K562 (cell line): ENCODE results near the gene PLCG2. TPM values are rescaled to one million over a fixed set of nuclear protein-coding genes. Genes with fewer than 3 reads are reported as not detected.
A peak's percentile ranks its signal among the peaks of the same experiment; 100 is the strongest.

Experiments used
- ARID1B ChIP-seq: fragments of 450-650 bp; IDR thresholded peaks from 2 replicates; pipeline ENCODE4 v1.6.1; 2016; ENCODE audit warnings: antibody characterized with exemption, mild to moderate bottlenecking, inconsistent platforms
- EGR1 ChIP-seq: fragments of 450-650 bp; conservative IDR thresholded peaks from 2 replicates; pipeline ENCODE4 v1.6.1; 2017; ENCODE audit warnings: mild to moderate bottlenecking
- HDAC1 ChIP-seq, 2 experiments: fragments of 450-650 bp; IDR thresholded peaks; 2 replicates each; pipeline ENCODE4 v1.6.1; 2016 to 2017; ENCODE audit warnings: inconsistent platforms in 1 of 2, mild to moderate bottlenecking in 1 of 2, moderate library complexity in 1 of 2
- HMG20B ChIP-seq: fragments of 250-450 bp; sonication (Bioruptor Pico); IDR thresholded peaks from 2 replicates; pipeline ENCODE4 v1.5.0; 2021; ENCODE audit warnings: mild to moderate bottlenecking
- KDM1A ChIP-seq, 2 experiments: fragments of 450-650 bp; IDR thresholded peaks; 2 replicates each; pipeline ENCODE4 v1.6.1; 2016; ENCODE audit warnings: mild to moderate bottlenecking in 2 of 2
- MAFG ChIP-seq: fragments of 450-650 bp; conservative IDR thresholded peaks from 2 replicates; pipeline ENCODE4 v1.6.1; 2016; ENCODE audit warnings: missing genetic modification characterization, missing compliant biosample characterization
- MYBL2 ChIP-seq, 2 experiments: fragments of 450-650 bp in 1 of 2; sonication (generic) in 1 of 2; formaldehyde crosslinking in 1 of 2; IDR thresholded peaks; 2 replicates each; pipeline versions ENCODE4 v1.6.1 to v1.8.1; 2017 to 2022; ENCODE audit warnings: borderline replicate concordance in 1 of 2, inconsistent platforms in 1 of 2, low read depth in 1 of 2, mild to moderate bottlenecking in 1 of 2, missing genetic modification reagents in 1 of 2, moderate library complexity in 1 of 2
- NFE2 ChIP-seq: IDR thresholded peaks from 2 replicates; pipeline ENCODE4 v1.6.1; 2014; ENCODE audit warnings: antibody characterized with exemption, low read depth
- NR2C1 ChIP-seq, 2 experiments: fragments of 450-650 bp; IDR thresholded peaks; 2 replicates each; pipeline ENCODE4 v1.6.1; 2017; ENCODE audit warnings: mild to moderate bottlenecking in 2 of 2, antibody characterized with exemption in 1 of 2, inconsistent platforms in 1 of 2, missing compliant biosample characterization in 1 of 2, missing genetic modification characterization in 1 of 2
- NR2C2 ChIP-seq, 2 experiments: fragments of 200-800 bp in 1 of 2; sonication (Bioruptor generic) in 1 of 2; sonication (generic) in 1 of 2; formaldehyde crosslinking in 1 of 2; IDR thresholded peaks; 2 replicates each; pipeline versions ENCODE4 v1.6.1 to v1.8.0; 2016 to 2022; ENCODE audit warnings: mild to moderate bottlenecking in 1 of 2, missing compliant biosample characterization in 1 of 2, missing genetic modification characterization in 1 of 2, missing genetic modification reagents in 1 of 2
- PTBP1 ChIP-seq: fragments of 200-400 bp; formaldehyde crosslinking; IDR thresholded peaks from 2 replicates; pipeline ENCODE4 v1.6.1; 2017; ENCODE audit warnings: low read depth, low read length
- RAD51 ChIP-seq: fragments of 450-650 bp; IDR thresholded peaks from 2 replicates; pipeline ENCODE4 v1.7.1; 2016; ENCODE audit warnings: low read depth, mild to moderate bottlenecking, borderline replicate concordance
- RFX5 ChIP-seq: IDR thresholded peaks from 2 replicates; pipeline ENCODE4 v1.6.1; 2011; ENCODE audit warnings: low read depth, mild to moderate bottlenecking, improper control_type of control experiment, low read length
- TRIM28 ChIP-seq: fragments of 450-650 bp; IDR thresholded peaks from 2 replicates; pipeline ENCODE4 v1.6.1; 2017
- ZNF253 ChIP-seq: fragments of 250-450 bp; sonication (Bioruptor Pico); conservative IDR thresholded peaks from 2 replicates; pipeline ENCODE4 v1.6.1; 2021; ENCODE audit warnings: mild to moderate bottlenecking
- ZNF316 ChIP-seq: fragments of 450-650 bp; IDR thresholded peaks from 2 replicates; pipeline ENCODE4 v1.6.1; 2016
- ZNF696 ChIP-seq: fragments of 250-450 bp; sonication (Bioruptor Pico); conservative IDR thresholded peaks from 2 replicates; pipeline ENCODE4 v1.4.0; 2020; ENCODE audit warnings: mild to moderate bottlenecking, moderate library complexity
- ZNF780A ChIP-seq: fragments of 250-450 bp; sonication (Bioruptor Pico); IDR thresholded peaks from 2 replicates; pipeline ENCODE4 v1.5.0; 2021; ENCODE audit warnings: mild to moderate bottlenecking
- polyA plus RNA-seq, 8 experiments: library from polyadenylated mRNA; depleted of rRNA in 4 of 8; stranded (reverse) in 5 of 8; unstranded in 3 of 8; fragments of >200 nt; fragmentation: Nextera tagmentation in 2 of 8; fragmentation: Illumina TruSeq in 1 of 8; extraction: Ambion mirVana in 2 of 8; extraction: Trizol in 1 of 8; gene quantifications; 2 replicates each; pipeline versions ENCODE4 v1.2.1 to v1.2.3, GENCODE V29; 2011 to 2014; ENCODE audit warnings: inconsistent platforms in 1 of 8, missing spikeins in 1 of 8
- total RNA-seq, 7 experiments: library from RNA; depleted of rRNA in 6 of 7; stranded (reverse); fragments of >200 nt in 6 of 7; fragmentation: Illumina TruSeq in 2 of 7; extraction: Trizol in 2 of 7; gene quantifications; 2 replicates each; pipeline versions ENCODE4 v1.2.1 to v1.2.3, GENCODE V29; 2011 to 2021; ENCODE audit warnings: low replicate concordance in 1 of 7
- TF ChIP-seq, protein P1 (sequence below): fragments of 450-650 bp; IDR thresholded peaks from 2 replicates; pipeline ENCODE4 v1.7.1; 2018; ENCODE audit warnings: mild to moderate bottlenecking, low read depth; ENCODE audit not compliant: partially characterized antibody
- TF ChIP-seq, protein P2 (sequence below): sonication (generic); formaldehyde crosslinking; IDR thresholded peaks from 2 replicates; pipeline ENCODE4 v1.4.0; 2020; ENCODE audit warnings: mild to moderate bottlenecking, missing genetic modification reagents
- TF ChIP-seq, protein P3 (sequence below): IDR thresholded peaks from 2 replicates; pipeline ENCODE4 v1.6.1; 2016; ENCODE audit warnings: missing genetic modification characterization, missing compliant biosample characterization
- TF ChIP-seq, protein P4 (sequence below): fragments of 250-450 bp; sonication (Bioruptor Pico); IDR thresholded peaks from 2 replicates; pipeline ENCODE4 v1.4.0; 2020; ENCODE audit warnings: mild to moderate bottlenecking, moderate library complexity

Gene PLCG2
- total and polyA plus RNA-seq, 9 of the 15 experiments (the other 6 are each of a cell fraction or from before 2014, with no cell fraction given) = 0.94 to 7.1 (median 3.1) TPM

DNA sequence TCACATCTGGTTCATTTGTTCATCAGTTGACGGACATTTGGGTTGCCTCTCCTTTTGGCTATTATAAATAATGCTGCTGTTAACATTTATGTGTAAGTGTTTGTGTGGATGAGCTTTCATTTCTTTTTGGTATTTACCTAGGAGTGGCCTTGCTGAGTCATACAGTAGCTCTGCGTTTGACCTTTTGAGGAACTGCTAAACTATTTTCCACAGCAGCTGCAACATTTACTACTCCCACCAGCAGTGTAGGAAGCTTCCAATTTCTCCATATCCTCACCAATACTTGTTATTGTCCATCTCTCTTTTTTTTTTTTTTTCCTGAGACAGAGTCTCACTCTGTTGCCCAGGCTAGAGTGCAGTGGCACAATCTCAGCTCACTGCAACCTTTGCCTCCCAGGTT is 20.7 kb upstream of the PLCG2 start (continued):
- TF ChIP-seq ZNF696 (no peak), MYBL2 (IDR thresholded peaks at IDR 0.05; ENCODE audit: low read depth) (no peak), MYBL2 (CRISPR knock-in tag; IDR thresholded peaks at IDR 0.05; ENCODE audit: borderline replicate concordance) (no peak), ARID1B (peak; percentile 41), RAD51 (no peak), PTBP1 (no peak), RFX5 (no peak), ZNF780A (CRISPR knock-in tag) (no peak), HDAC1 (IDR thresholded peaks at IDR 0.05) (0 out of 4 replicates have a peak, but pooled peaks of 1 of the 2 experiments have one; percentile 34), TRIM28 (peak; percentile 74; the same call in 1 of the 2 replicates), EGR1 (no peak), KDM1A (IDR thresholded peaks at IDR 0.05) (0 out of 4 replicates have a peak, but pooled peaks of 1 of the 2 experiments have one; percentile 38), ZNF316 (peak; percentile 81), HMG20B (CRISPR knock-in tag) (no peak), MAFG (tag) (peak; percentile 69), NR2C1 (IDR thresholded peaks at IDR 0.05) (peak; percentile 53; the same call in 1 of the 2 replicates), NR2C1 (tag; IDR thresholded peaks at IDR 0.05) (peak; percentile 42; the same call in 1 of the 2 replicates), NR2C2 (CRISPR knock-in tag; IDR thresholded peaks at IDR 0.05) (no peak), NR2C2 (tag; IDR thresholded peaks at IDR 0.05) (peak; percentile 27; the same call in 1 of the 2 replicates), NFE2 (peak; percentile 84), ZNF253 (CRISPR knock-in tag) (no peak)
- TF ChIP-seq, protein P1, sequence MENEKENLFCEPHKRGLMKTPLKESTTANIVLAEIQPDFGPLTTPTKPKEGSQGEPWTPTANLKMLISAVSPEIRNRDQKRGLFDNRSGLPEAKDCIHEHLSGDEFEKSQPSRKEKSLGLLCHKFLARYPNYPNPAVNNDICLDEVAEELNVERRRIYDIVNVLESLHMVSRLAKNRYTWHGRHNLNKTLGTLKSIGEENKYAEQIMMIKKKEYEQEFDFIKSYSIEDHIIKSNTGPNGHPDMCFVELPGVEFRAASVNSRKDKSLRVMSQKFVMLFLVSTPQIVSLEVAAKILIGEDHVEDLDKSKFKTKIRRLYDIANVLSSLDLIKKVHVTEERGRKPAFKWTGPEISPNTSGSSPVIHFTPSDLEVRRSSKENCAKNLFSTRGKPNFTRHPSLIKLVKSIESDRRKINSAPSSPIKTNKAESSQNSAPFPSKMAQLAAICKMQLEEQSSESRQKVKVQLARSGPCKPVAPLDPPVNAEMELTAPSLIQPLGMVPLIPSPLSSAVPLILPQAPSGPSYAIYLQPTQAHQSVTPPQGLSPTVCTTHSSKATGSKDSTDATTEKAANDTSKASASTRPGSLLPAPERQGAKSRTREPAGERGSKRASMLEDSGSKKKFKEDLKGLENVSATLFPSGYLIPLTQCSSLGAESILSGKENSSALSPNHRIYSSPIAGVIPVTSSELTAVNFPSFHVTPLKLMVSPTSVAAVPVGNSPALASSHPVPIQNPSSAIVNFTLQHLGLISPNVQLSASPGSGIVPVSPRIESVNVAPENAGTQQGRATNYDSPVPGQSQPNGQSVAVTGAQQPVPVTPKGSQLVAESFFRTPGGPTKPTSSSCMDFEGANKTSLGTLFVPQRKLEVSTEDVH = no peak
- TF ChIP-seq, protein P2, sequence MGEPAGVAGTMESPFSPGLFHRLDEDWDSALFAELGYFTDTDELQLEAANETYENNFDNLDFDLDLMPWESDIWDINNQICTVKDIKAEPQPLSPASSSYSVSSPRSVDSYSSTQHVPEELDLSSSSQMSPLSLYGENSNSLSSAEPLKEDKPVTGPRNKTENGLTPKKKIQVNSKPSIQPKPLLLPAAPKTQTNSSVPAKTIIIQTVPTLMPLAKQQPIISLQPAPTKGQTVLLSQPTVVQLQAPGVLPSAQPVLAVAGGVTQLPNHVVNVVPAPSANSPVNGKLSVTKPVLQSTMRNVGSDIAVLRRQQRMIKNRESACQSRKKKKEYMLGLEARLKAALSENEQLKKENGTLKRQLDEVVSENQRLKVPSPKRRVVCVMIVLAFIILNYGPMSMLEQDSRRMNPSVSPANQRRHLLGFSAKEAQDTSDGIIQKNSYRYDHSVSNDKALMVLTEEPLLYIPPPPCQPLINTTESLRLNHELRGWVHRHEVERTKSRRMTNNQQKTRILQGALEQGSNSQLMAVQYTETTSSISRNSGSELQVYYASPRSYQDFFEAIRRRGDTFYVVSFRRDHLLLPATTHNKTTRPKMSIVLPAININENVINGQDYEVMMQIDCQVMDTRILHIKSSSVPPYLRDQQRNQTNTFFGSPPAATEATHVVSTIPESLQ (CRISPR knock-in tag) = no peak
- TF ChIP-seq, protein P3, sequence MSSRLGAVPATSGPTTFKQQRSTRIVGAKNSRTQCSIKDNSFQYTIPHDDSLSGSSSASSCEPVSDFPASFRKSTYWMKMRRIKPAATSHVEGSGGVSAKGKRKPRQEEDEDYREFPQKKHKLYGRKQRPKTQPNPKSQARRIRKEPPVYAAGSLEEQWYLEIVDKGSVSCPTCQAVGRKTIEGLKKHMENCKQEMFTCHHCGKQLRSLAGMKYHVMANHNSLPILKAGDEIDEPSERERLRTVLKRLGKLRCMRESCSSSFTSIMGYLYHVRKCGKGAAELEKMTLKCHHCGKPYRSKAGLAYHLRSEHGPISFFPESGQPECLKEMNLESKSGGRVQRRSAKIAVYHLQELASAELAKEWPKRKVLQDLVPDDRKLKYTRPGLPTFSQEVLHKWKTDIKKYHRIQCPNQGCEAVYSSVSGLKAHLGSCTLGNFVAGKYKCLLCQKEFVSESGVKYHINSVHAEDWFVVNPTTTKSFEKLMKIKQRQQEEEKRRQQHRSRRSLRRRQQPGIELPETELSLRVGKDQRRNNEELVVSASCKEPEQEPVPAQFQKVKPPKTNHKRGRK (tag) = no peak
- TF ChIP-seq, protein P4, sequence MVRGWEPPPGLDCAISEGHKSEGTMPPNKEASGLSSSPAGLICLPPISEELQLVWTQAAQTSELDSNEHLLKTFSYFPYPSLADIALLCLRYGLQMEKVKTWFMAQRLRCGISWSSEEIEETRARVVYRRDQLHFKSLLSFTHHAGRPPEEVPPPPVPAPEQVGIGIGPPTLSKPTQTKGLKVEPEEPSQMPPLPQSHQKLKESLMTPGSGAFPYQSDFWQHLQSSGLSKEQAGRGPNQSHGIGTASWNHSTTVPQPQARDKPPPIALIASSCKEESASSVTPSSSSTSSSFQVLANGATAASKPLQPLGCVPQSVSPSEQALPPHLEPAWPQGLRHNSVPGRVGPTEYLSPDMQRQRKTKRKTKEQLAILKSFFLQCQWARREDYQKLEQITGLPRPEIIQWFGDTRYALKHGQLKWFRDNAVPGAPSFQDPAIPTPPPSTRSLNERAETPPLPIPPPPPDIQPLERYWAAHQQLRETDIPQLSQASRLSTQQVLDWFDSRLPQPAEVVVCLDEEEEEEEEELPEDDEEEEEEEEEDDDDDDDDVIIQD (CRISPR knock-in tag) = no peak
